KG1 (cell line): Measurements from ENCODE around the gene KRTAP5-2.
"Not testable (repeated sequence)": the region's sequence is repeated elsewhere in the genome, so short reads cannot be mapped to it uniquely, and the experiment has no call there.

Experiments
- DNase-seq: peaks from one replicate; lab custom pipeline; 2025; lab: John Stamatoyannopoulos, UW

Gene KRTAP5-2

GRCh38 chr11:1597994-1598380, at the start of gene KRTAP5-2:
TSS of gene KRTAP5-2 (minus strand) at chr11:1598294. CDS start at chr11:1598250, 44 bp downstream.
- DNase-seq, result no peak

DNA sequence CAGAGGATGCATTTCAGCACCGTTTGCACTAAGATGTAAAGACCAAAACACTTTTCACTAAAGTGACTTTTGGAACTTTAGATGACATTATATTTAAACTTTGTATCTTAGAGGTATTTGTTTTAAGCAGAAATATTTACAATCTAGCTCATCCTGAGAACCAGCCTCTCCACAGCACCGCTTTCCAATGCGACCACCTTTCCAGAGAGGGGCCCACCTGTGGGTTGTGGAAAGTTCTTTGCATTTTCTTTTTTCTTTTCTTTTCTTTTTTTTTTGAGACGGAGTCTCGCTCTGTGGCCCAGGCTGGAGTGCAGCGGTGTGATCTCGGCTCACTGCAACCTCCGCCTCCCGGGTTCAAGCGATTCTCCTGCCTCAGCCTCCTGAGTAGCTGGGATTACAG, 48.4 kb upstream of the KRTAP5-2 start:
- DNase-seq, result not testable (repeated sequence)

DNA sequence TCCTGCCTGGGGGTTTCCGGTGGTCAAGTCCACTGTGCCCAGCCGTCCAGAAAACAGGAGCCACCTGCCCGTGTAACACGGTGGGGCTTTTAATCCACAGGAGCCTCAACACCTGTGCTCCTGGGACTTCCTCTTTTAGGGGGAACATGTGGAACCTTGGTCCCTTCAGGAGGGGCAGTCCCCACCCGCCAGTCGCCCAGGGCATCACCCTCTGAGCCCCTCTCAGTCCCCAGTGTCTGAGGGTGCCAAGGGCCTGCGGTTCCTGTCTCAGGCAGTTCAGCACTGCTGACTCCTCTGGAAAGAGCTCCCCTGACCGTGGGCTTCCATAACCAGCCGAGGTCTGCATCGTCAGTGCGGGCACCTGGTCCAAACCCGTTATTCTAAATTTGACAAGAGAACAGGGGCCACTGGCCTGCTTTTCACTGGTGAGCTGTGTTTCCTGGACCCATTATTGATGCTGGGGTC, 47.3 kb upstream of the KRTAP5-2 start:
- no peak for DNase-seq

DNA sequence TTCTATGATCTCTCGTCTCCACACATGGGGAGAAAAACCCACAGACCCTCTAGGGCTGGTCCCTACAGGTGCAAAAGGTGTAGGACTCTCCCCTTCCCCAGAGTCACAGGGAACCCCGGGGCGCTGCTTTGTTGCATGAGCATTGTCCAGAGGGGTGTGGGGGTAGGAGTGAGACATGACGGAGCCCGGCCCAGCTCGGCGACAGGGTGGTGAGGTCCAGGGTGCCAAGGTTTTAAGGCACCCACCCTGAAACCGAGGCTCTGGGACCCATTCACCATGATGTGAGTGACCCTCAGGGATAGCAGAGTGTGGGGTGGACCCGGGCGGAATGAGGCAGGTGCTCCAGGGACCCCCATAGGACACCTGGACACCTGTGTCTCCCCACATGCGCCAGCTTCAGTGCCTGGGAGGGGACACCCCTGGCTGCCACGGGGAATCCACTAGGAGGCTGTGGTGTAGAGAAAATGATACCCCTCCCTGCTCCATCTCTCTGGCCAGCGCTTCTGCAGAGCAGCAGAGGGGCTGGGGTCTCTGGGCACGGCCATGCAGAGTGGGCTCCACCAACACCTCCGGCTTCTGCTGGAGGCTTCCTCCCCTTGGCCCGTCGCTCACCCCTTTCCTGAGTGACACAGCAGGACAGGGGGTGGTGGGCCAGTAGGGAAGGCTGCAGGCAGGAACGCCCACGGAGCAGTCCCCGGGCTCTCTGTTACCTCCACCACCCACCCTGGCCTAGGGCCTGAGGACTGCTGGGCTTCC, 46.7 kb upstream of the KRTAP5-2 start:
- DNase-seq, result no peak

GRCh38 chr11:1643146-1643690, 45.1 kb upstream of the KRTAP5-2 start:
- no peak for DNase-seq

DNA sequence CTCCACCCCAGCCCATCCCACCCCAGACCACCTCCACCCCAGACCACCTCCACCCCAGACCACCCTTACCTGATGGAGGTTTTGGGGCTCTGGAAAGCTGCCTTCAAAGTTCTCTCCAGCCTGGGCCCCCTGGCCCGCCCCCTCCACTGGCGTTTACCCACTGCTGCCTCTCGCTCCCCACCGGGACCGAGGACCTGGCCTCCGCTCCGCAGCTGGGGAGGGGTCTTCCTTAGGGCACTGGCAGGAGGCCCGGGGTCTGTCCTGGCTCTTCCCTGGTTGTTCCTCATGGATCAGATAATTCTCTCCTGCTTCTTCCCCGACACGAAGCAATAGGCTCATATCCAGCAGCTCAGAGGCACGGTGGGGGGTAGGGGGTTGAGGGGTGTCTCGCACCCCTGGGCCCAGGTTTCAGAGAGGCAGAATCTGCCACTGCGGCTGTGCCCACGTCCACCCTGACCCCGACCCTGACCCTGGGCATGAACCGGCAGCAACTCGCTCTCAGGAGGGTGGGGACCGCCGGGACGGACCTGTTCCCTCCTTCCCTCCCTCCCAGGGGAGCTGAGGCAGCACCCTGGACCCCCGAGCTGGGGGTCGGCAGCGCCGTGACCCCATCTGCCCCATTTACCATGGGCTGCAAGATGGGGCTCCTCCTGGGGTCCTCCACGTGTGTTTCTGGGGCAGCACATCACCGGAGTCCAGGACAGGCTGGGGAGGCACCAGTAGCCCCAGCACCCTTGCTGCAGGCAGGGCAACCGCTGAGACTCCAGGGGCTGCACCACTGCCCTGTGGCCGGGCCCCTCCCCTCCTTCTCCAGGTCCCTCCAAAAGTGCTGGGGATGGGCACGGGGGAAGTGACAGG, 44.4 kb upstream of the KRTAP5-2 start:
- DNase-seq, result no peak

DNA sequence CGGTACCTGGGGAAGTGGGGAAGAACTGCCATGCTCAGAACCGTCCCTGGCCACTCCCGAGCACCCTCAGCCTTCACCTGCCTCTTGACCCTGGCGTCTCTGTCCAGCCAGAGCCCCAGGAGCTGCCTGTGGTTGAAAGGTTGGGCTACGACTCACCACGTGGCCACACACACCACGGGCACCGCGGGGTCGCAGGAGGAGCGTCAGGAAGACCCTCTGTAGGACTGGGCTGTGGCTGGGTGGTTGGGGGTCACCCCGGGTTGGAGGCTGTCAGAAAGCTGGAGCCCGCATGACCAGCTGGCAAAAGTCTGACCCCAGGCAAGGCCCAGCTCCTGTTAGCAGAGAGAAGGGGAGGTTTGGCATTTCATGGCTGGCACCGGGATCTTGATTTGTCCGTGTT, 43.0 kb upstream of the KRTAP5-2 start:
- DNase-seq, result no peak

DNA sequence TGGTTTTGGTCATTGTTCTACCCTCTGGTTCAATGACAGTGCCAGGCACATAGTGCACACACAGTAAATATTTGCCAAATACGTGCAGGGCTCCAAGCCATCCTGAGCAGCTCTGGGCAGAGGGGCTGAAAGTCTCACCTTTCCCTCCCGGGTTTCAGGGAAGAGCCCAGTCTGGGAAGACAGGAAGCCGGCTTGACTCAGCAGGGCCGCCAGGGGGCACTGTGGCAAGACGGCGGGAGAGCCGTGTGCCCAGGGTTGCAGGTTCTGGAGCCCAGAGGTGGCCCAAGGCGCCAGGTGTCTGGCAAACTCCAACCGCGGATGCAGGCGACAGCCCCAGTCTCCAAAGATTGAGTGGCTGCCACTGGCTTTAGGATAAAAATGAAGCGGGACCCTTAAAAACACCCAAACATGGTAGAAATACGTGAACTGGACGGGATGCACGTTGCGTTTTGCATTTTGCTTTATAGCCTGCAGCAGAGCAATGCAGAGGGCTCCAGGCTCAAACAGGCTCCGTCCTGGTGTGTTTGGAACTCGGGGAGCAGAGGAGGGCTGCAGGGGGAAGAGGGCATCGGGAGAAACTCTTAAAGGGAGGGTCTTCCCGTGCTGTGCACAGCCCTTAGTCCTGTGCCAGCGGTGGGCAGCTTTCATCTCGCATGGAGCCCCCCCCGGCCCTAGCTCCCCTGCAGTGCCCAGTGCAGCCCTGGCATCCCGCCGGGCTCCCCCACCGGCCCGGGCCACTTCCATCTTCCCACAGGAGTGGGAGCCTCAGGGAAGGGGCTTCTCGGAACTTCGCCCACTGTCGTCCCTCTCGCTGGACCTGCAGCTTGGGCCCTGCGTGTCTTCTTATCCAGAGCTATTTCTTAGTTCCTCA, 42.2 kb upstream of the KRTAP5-2 start:
- no peak for DNase-seq

DNA sequence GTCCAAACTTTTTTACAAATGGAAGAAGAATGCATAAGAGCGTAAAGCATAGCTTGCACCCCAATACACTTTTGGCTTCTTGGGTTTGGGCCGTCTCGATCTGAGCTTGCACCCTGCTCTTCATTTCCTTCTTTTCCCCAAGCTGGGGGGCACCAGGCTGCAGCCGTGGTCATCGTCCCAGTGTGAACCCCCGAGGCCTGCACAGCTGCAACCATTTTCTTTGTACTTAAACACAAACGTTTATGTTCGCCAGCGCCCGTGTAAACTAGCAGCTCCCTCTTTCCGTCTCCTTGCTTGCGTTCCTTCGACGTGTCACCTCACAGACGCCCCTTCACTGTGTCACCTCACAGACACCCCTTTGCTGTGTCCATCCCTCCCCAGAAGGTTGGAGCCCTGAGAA, 41.6 kb upstream of the KRTAP5-2 start:
- no peak for DNase-seq

DNA sequence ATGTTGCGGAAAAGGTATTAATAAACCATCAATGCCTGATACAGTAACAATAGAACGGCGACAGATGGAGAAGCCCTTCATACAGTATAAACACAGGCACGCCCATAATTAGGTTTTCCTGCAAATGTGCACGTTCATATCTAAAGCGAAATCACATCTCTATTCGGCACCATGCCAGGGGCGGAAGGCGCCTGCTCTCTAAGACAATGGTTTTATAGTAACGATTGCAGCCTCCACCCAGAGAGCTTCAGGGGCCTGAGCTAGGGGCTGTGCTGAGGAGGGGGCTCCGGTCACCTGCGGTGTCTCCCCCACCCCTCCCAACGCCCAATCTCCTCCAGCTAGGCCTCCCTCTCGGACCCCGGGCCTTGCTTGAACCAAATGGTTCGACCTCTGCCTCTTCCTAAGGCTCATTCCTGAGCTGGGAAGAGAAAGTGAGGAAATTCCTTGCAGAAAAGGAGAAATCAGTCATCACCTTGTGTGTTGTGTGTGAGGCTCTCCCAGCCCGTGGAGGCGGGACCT, 41.1 kb upstream of the KRTAP5-2 start:
- DNase-seq, result no peak

DNA sequence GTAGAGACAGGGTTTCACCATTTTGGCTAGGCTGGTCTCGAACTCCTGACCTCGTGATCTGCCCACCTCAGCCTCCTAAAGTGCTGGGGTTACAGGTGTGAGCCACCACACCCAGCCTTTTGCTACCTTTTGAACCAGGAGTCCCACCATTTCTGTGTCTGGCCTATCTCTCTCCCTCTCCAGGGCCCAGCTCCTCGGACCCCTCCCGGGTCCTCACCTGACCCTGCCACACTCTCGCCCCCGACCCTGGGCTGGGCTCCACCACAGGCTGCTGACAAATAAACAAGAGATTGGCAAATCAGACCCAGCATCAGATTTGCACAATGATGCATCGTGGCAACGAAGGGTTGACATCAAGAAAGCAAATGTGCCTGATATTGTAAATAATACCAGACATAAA, 40.2 kb upstream of the KRTAP5-2 start:
- DNase-seq, result no peak

- no peak for DNase-seq
Measured at GRCh38 chr11:1637628-1638027, 39.5 kb upstream of the KRTAP5-2 start.

GRCh38 chr11:1636291-1636950, 38.3 kb upstream of the KRTAP5-2 start:
- DNase-seq, result no peak

DNA sequence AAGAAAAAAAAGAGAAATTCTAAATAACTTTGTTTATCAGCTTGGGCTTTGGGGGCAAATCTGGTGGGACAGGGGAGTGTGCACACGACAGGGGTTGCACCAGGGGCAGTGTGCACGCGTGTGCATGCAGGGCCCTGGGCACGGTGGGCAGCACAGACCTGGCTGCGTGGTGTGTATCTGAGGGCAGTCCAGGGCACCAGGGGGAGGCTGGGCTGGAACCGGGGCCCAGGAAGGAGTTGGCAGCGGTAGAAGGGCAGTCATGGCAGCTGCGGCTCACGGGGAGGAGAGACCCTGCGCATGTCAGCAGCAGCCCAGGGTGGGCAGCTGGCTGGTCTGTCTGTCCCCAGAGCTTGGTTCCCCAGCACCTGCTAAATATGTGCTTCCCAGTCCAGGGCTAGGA, 35.8 kb upstream of the KRTAP5-2 start:
- DNase-seq, result no peak

GRCh38 chr11:1632053-1632714, 34.1 kb upstream of the KRTAP5-2 start:
- DNase-seq, result no peak

DNA sequence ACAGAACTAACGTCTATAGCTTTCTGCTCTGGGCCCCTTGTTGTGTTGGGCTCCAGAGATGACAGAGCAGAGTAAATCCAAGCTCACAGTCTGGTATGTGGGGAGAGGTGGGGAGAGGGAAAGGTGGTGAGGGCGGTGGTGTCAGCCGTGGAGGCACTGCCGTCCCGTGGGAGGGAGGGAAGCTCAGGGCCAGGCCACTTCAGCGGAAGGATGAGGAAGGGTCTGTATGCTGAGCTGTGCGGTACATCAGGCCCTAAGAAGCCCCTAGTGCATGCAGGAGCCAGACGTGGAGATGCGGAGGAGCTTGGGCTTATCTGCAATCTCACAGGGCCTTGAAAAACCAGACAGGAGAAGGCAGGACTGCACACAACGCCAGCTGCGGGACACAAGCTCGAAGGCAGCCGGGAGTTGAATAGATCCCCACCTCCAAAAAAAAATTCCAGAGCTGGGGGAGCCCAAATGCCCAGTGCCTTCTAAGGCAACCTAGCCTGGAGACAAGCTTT, 33.0 kb upstream of the KRTAP5-2 start:
- no peak for DNase-seq

DNA sequence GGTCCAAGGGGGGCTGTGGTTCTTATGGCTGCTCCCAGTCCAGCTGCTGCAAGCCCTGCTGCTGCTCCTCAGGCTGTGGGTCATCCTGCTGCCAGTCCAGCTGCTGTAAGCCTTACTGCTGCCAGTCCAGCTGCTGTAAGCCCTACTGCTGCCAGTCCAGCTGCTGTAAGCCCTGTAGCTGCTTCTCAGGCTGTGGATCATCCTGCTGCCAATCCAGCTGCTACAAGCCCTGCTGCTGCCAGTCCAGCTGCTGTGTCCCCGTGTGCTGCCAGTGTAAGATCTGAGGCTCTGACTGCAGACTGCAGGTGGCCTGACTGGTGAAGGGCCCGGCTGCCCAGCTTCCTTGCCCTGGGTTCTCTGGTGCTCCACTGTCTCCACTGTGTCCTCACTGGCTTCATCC, 32.2 kb upstream of the KRTAP5-2 start:
- DNase-seq, result no peak

GRCh38 chr11:1629326-1630185, 31.5 kb upstream of the KRTAP5-2 start, which contains the start of gene KRTAP5-5:
TSS of gene KRTAP5-5 (plus strand) at chr11:1629775. CDS start at chr11:1629841, 66 bp downstream.
- DNase-seq, result no peak
